AG04450 (cell line): ENCODE results near the gene PDIK1L. TPM values are rescaled to one million over a fixed set of nuclear protein-coding genes. Genes with fewer than 3 reads are reported as not detected.

Experiments
- CTCF ChIA-PET: fragments of 300-600, 350-600 bp; formaldehyde crosslinking; extraction: SDS; loops from one replicate; lab custom pipeline; 2022; ENCODE audit warnings: antibody characterized with exemption, inconsistent platforms; lab: Charles Lee
- POLR2A ChIA-PET: fragments of 350-600 bp; formaldehyde crosslinking; extraction: SDS; loops from one replicate; lab custom pipeline; 2021; ENCODE audit warnings: antibody characterized with exemption, inconsistent platforms; lab: Yijun Ruan, JAX
- DNase-seq: peaks from one replicate; pipeline ENCODE4 v3.0.0-alpha.2; 2011; ENCODE audit warnings: low read depth, low spot score
- H3K27ac ChIP-seq: one replicate; pipeline ENCODE4 v1.5.1; 2012; ENCODE audit warnings: low read depth, low read length, control low read depth
- H3K27me3 ChIP-seq: one replicate; pipeline ENCODE4 v1.6.0; 2012; ENCODE audit warnings: low read length; ENCODE audit not compliant: control insufficient read depth, insufficient read depth
- H3K4me3 ChIP-seq: 2 replicates; pipeline ENCODE4 v1.5.1; 2011; ENCODE audit warnings: mild to moderate bottlenecking, low read depth, low read length, control low read depth
- H3K9me3 ChIP-seq: 2 replicates; pipeline ENCODE4 v1.5.1; 2012; ENCODE audit warnings: low read length; ENCODE audit not compliant: control insufficient read depth, insufficient read depth
- CTCF ChIP-seq: IDR thresholded peaks from 2 replicates; pipeline ENCODE4 v1.5.1; 2011; ENCODE audit warnings: low read depth, low read length, control low read depth, inconsistent platforms
- polyA plus RNA-seq: library from polyadenylated mRNA; depleted of rRNA; stranded (reverse); fragments of >200 nt; gene quantifications from 2 replicates; pipeline ENCODE4 v1.2.3, GENCODE V29; 2011

The PDIK1L gene
- polyA plus RNA-seq, 1 experiment, result 2.9 TPM

DNA sequence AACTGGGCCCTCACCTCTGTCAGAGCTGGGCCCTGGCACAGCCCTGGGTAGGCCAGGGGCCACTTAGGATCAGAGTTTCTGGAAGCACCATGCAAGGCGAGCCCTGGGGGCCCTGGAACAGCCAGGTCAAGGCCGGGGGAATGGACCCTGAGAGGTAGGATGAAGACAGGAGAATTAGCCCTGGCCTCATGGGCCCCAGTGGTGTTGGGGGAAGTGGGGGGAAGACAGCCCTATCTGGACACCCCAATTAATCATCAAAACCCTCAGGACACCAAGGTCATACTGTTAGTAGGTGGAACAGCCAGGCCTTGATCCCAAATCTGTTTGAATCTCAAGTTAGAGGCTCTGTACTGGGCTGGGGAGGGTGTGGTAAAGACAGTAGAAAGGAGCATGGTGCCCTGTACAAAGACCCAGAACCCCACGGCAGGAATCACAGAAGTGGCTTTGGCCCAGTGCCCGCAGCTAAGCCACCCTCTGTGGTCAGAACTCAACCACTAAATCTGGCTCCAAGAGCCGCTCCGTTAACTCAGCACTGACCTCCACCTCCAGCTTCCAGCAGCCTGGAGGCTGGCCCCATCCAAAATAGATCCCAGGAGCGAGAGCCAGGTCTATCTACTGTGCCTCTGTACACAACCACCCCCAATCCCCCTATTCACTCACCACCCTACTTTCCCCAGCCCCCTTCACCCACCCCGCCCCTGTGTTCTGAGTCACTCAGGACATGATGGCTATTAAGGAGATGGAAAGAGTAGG, 30.2 kb upstream of the PDIK1L start:
- no peak for TF ChIP-seq CTCF
- DNase-seq, result no peak
- peaks cover 33% of the 10 kb centered on the region for H3K27me3 ChIP-seq
- H3K27ac ChIP-seq, result no peak overlapping the region
- POLR2A ChIA-PET, result no interaction called here
- H3K9me3 ChIP-seq, result no peaks in the 10 kb centered on the region
- H3K4me3 ChIP-seq, result no peak overlapping the region
- CTCF ChIA-PET, result no interaction called here

- DNase-seq, result no peak
- H3K27ac ChIP-seq, result no peak overlapping the region
- POLR2A ChIA-PET, result no interaction called here
- H3K4me3 ChIP-seq, result no peak overlapping the region
- peaks cover 33% of the 10 kb centered on the region for H3K27me3 ChIP-seq
- CTCF ChIA-PET, result no interaction called here
- TF ChIP-seq CTCF, result no peak
- no peaks in the 10 kb centered on the region for H3K9me3 ChIP-seq
Observed at GRCh38 chr1:26082020-26082350, 29.6 kb upstream of the PDIK1L start.

- no peak for TF ChIP-seq CTCF
- Histone ChIP-seq H3K9me3 (no peaks in the 10 kb centered on the region), H3K27me3 (peaks cover 30% of the 10 kb centered on the region), H3K27ac (no peak overlapping the region), H3K4me3 (no peak overlapping the region)
- POLR2A ChIA-PET, result no interaction called here
- CTCF ChIA-PET, result interaction anchor here (1.5 kb wide), 1 partner anchor 62 kb away, joined by 4 read pairs; no protein-coding TSS in a partner anchor
- no peak for DNase-seq
Observed at GRCh38 chr1:26083208-26083607, 28.4 kb upstream of the PDIK1L start.

DNA sequence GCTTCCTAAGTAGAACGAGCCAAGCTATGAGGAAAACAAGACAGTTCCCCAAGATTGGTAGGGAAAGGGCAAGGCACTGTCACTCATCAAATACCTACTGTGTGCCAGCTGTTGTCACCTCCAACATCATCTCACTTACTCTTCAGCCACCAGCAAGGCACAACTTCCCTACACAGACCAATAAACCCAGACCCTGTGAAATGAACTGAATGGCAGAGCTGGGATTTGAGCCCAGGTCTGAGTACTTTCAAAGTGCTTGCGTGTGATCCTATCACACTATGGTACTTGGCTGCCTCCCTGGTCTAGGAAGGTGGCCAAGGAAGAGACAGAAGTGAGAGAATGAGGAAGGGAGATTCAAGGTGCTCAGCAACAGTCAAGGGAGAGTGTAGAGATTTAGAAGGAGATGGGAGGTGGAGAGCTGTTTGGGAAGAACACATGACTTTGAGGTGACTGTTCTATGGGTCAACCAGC, 27.5 kb upstream of the PDIK1L start:
- no peak for DNase-seq
- no peak overlapping the region for H3K4me3 ChIP-seq
- CTCF ChIA-PET, result interaction anchor here (0.6 to 1.5 kb wide), 2 partner anchors 32 to 61 kb away, joined by 3 to 4 read pairs; no protein-coding TSS in a partner anchor
- peaks cover 28% of the 10 kb centered on the region for H3K27me3 ChIP-seq
- no peak overlapping the region for H3K27ac ChIP-seq
- POLR2A ChIA-PET, result no interaction called here
- no peak for TF ChIP-seq CTCF
- H3K9me3 ChIP-seq, result no peaks in the 10 kb centered on the region

DNA sequence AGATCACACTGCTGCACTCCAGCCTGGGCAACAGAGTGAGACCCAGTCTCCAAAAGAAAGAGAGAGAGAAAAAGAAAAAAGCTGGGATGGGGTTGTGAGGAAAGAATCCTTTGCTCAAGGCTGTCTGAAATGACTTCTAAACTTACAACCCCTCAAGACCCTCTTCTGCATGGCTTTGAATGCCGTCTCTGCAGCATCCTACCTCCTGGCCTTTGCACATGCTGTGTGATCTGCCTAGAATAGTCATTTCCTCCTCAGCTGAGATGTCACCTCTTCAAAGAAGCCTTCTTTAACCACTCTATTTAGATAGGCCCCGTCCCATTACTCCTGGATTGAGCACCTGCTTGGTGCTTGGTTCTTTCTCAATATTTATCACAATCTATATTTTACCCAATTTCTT, 26.8 kb upstream of the PDIK1L start:
- no peak for TF ChIP-seq CTCF
- POLR2A ChIA-PET, result interaction anchor here (0.6 kb wide), 1 partner anchor 179 kb away, joined by 3 read pairs; the partner anchor contains the start of gene STMN1
- Histone ChIP-seq H3K27ac (no peak overlapping the region), H3K9me3 (no peaks in the 10 kb centered on the region), H3K27me3 (peaks cover 24% of the 10 kb centered on the region), H3K4me3 (no peak overlapping the region)
- DNase-seq, result no peak
- CTCF ChIA-PET, result interaction anchor here (1.0 to 1.4 kb wide), 3 partner anchors 85 to 332 kb away, joined by 3 to 4 read pairs (median 3); partner anchors contain the start of gene ZNF593
